HEK293T (cell line): ENCODE results near the gene DDX51.

Source experiments
- CTCF ChIA-PET: fragments of 350-600 bp; formaldehyde crosslinking; extraction: SDS; loops from one replicate; lab custom pipeline; 2021; ENCODE audit warnings: antibody characterized with exemption, inconsistent platforms; lab: Yijun Ruan, JAX
- POLR2A ChIA-PET: fragments of 350-600 bp; formaldehyde crosslinking; extraction: SDS; loops from one replicate; lab custom pipeline; 2020; ENCODE audit warnings: antibody characterized with exemption, inconsistent platforms; lab: Yijun Ruan, JAX
- DNase-seq: peaks from one replicate; pipeline ENCODE4 v3.0.0; 2012; ENCODE audit warnings: mixed read lengths; ENCODE audit errors: extremely low spot score
- ARNT ChIP-seq: fragments of 450-650 bp; IDR thresholded peaks from 2 replicates; pipeline ENCODE4 v1.6.1; 2017; ENCODE audit warnings: mild to moderate bottlenecking
- BHLHE40 ChIP-seq: fragments of 450-650 bp; IDR thresholded peaks from 2 replicates; pipeline ENCODE4 v1.6.1; 2016; ENCODE audit warnings: mild to moderate bottlenecking, moderate library complexity, borderline replicate concordance
- CTBP1 ChIP-seq: fragments of 450-650 bp; IDR thresholded peaks from 2 replicates; pipeline ENCODE4 v1.6.1; 2016; ENCODE audit warnings: borderline replicate concordance
- ELF4 ChIP-seq: fragments of 450-650 bp; IDR thresholded peaks from 2 replicates; pipeline ENCODE4 v1.6.1; 2017; ENCODE audit warnings: antibody characterized with exemption
- FOXA1 ChIP-seq: fragments of 450-650 bp; IDR thresholded peaks from 2 replicates; pipeline ENCODE4 v1.6.1; 2016; ENCODE audit warnings: mild to moderate bottlenecking
- FOXK2 ChIP-seq: fragments of 450-650 bp; IDR thresholded peaks from 2 replicates; pipeline ENCODE4 v1.6.1; 2016; ENCODE audit warnings: mild to moderate bottlenecking
- FOXM1 ChIP-seq: fragments of 450-650 bp; IDR thresholded peaks from 2 replicates; pipeline ENCODE4 v1.6.1; 2017; ENCODE audit warnings: mild to moderate bottlenecking, borderline replicate concordance
- HDGF ChIP-seq: fragments of 450-650 bp; IDR thresholded peaks from 2 replicates; pipeline ENCODE4 v1.6.1; 2017; ENCODE audit warnings: antibody characterized with exemption, borderline replicate concordance
- L3MBTL2 ChIP-seq: fragments of 450-650 bp; conservative IDR thresholded peaks from 2 replicates; pipeline ENCODE4 v1.6.1; 2016; ENCODE audit warnings: mild to moderate bottlenecking
- LEF1 ChIP-seq: fragments of 450-650 bp; IDR thresholded peaks from 2 replicates; pipeline ENCODE4 v1.6.1; 2017; ENCODE audit warnings: mild to moderate bottlenecking, borderline replicate concordance
- NFRKB ChIP-seq: fragments of 450-650 bp; IDR thresholded peaks from 2 replicates; pipeline ENCODE4 v1.6.1; 2016; ENCODE audit warnings: mild to moderate bottlenecking, moderate library complexity
- SP1 ChIP-seq: fragments of 450-650 bp; IDR thresholded peaks from 2 replicates; pipeline ENCODE4 v1.6.1; 2017
- SUZ12 ChIP-seq: fragments of 450-650 bp; IDR thresholded peaks from 2 replicates; pipeline ENCODE4 v1.6.1; 2016; ENCODE audit warnings: mild to moderate bottlenecking
- TARDBP ChIP-seq: fragments of 450-650 bp; IDR thresholded peaks from 2 replicates; pipeline ENCODE4 v1.6.1; 2016
- ZNF384 ChIP-seq: fragments of 450-650 bp; IDR thresholded peaks from 2 replicates; pipeline ENCODE4 v1.6.1; 2016
- TF ChIP-seq, protein P1 (sequence below): fragments of 450-650 bp; IDR thresholded peaks from 2 replicates; pipeline ENCODE4 v1.6.1; 2016

DDX51 gene

DNA sequence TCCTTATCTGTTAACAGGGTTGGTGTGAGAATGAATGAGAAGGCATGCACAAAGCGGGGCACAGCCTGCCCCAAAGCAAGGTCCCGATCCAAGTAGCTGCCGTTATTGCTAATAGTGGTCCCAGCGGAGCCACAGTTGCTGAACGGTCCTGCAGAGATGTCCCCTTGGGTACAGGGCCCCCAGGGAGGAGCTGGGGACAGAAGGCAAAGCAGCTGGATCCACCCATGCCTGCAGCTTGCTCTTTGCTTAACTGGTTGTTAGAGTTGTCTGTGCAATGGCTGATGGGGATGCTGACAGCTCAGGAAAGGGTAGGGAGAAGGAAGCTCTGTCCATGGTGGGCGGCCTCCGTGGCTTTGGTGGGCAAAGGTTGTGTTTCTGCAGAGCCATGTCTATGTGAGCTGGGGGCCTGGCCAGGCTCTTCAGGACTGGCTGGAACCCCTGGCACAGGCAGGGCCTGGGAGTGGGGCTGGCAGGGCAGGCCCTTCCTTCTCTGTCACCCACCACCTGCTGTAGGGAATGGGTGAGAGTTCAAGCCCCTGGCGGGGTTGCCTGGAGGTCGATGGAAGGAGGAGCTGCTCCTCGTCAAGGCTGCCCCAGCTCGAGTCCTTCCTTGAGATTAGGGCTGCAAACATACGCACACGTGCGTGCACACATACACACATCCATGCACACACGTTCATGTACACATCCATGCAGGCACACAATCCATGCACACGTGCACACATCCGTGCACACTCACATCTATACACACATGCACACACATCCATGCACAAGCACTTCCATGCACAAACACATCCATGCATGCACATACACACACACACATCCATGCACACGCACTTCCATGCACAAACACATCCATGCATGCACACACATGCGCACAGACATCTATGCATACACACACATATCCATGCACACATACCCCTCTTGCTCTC, 35.6 kb upstream of the DDX51 start:
- no peak for DNase-seq
- TF ChIP-seq NFRKB (no peak), FOXK2 (no peak), FOXM1 (no peak), BHLHE40 (no peak), L3MBTL2 (no peak), SP1 (no peak), ELF4 (no peak), ZNF384 (no peak), SUZ12 (no peak), HDGF (no peak), CTBP1 (no peak), TARDBP (no peak), ARNT (no peak), LEF1 (no peak), FOXA1 (no peak)
- TF ChIP-seq, protein P1, sequence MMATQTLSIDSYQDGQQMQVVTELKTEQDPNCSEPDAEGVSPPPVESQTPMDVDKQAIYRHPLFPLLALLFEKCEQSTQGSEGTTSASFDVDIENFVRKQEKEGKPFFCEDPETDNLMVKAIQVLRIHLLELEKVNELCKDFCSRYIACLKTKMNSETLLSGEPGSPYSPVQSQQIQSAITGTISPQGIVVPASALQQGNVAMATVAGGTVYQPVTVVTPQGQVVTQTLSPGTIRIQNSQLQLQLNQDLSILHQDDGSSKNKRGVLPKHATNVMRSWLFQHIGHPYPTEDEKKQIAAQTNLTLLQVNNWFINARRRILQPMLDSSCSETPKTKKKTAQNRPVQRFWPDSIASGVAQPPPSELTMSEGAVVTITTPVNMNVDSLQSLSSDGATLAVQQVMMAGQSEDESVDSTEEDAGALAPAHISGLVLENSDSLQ: no peak
- POLR2A ChIA-PET: interaction anchor here (1.0 kb wide), 1 partner anchor 10 kb away, joined by 3 read pairs; no protein-coding TSS in a partner anchor
- CTCF ChIA-PET: no interaction called here

DNA sequence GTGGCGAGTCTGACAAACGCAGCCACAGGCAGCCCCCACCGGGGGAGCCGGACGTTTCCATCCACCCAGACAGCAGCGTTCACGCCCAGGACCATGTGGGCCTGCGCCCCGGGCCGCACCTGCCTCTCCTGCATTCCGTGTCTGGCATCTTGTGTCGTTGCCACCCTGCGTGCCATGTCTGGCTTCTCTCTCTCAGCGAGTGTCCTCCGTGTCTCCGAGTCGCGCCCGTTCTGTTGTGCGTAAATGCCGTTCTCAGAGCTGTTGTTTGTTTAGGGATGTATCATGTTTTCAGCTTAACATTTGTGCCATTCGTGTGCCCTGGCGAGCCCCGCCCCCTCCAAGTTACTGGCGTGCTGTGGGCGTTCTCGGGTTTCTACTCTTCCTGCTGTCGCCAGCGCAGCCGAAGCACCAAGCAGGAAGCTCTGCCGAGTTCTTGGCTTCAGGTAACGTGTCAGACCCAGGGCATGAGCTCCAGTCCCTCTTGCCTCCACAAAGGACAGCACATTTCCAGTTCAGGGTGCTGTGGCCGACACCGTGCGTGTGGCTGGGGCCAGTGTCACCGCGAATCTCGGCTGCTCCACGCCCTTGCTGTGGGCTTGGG, 34.8 kb upstream of the DDX51 start:
- DNase-seq: no peak
- ChIA-PET CTCF (no interaction called here), POLR2A (interaction anchor here (1.0 kb wide), 1 partner anchor 11 kb away, joined by 3 read pairs; no protein-coding TSS in a partner anchor)
- TF ChIP-seq TARDBP: no peak
- TF ChIP-seq NFRKB: no peak
- TF ChIP-seq, protein P1: no peak
- no peak for TF ChIP-seq LEF1
- no peak for TF ChIP-seq ELF4
- TF ChIP-seq ARNT: no peak
- TF ChIP-seq SUZ12: no peak
- TF ChIP-seq FOXA1: no peak

DNA sequence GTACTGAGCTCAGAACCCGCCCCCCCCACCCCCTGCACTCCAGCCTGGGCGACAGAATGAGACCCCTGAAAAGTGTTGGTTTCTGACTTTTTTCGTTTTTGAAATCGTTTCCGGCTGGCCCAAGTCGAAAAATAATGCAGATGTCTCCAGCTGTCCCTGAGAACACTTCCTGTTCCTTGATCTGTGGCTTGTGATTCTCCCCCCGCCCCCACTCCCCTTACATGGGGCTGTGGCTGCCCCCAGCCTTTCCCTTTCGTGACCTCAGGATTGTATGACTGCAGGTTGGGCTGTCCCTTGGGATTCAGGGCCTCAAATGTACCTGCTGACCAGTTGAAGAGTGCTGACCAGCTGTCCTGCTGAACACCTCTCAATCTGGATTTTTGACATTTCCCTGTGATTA, 34.2 kb upstream of the DDX51 start:
- TF ChIP-seq NFRKB: no peak
- TF ChIP-seq FOXA1: no peak
- TF ChIP-seq SUZ12: no peak
- TF ChIP-seq, protein P1: no peak
- TF ChIP-seq ZNF384: no peak
- no peak for TF ChIP-seq BHLHE40
- TF ChIP-seq FOXM1: no peak
- TF ChIP-seq SP1: no peak
- no peak for TF ChIP-seq CTBP1
- TF ChIP-seq L3MBTL2: no peak
- TF ChIP-seq HDGF: no peak
- TF ChIP-seq LEF1: no peak
- no peak for TF ChIP-seq FOXK2
- no peak for TF ChIP-seq TARDBP
- TF ChIP-seq ARNT: no peak
- no peak for TF ChIP-seq ELF4
- no peak for DNase-seq
- CTCF ChIA-PET: no interaction called here
- POLR2A ChIA-PET: no interaction called here

DNA sequence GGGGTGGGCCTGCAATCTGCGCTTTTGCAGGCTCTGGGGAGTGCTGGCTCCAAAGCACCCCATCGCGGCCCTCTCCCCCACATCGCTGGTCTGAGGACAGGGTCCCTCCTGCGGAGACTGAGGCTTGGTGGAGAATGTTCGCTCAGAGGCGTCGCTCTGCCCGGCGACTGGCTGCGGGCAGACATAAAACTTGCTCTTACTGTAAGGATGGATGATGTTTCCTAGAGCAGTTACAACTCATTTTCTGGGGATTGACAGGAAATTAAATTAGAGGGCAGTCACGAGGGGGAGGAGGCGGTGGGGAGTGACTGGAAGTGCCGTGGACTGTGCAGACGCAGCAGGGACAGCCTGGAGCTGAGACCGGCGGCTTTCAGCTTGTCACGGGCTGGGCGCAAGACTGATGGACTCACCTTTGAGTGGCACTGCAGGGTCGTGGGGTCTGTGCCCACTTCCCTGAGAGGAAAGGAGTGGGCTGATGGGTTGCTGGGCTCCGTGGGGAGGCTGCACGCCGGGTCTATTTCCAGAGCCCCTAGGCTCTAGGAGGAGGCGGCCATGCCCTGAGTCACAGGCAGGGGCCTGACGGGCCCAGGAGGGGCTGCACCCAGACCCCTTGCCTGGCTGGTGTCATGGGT, 32.9 kb upstream of the DDX51 start:
- POLR2A ChIA-PET: no interaction called here
- DNase-seq: no peak
- TF ChIP-seq ELF4 (no peak), SP1 (no peak), L3MBTL2 (no peak), LEF1 (no peak), SUZ12 (no peak), HDGF (no peak), TARDBP (no peak), FOXM1 (no peak), ARNT (no peak), FOXA1 (no peak), NFRKB (no peak), FOXK2 (no peak), CTBP1 (no peak), ZNF384 (no peak), BHLHE40 (no peak)
- TF ChIP-seq, protein P1: no peak
- CTCF ChIA-PET: no interaction called here

DNA sequence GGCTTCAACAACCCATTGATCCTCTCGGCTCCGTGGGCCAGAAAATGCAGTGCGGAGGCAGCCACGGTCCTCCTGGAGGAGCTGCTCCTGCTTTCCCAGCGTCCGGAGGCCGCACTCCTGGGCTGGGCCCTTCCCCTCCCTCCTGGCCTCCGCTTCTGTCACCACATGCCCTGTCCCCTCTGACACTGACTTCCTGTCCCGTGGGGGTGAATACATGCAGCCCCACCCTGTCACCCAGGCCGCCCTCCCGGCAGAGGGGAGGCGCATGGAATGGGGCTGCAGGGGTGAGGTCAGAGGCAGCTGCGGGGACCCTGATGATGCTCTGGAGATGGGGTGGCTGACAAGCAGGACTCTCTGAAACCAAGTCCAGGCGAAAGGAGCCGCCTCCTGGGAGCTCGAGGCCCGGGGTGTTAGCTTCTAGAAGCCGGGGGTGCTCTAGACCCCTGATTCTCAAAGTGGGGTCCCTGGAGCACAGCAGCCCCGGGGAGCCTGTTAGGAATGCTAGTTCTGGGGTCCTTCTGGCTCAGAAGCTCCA, 32.3 kb upstream of the DDX51 start:
- DNase-seq: no peak
- CTCF ChIA-PET: no interaction called here
- POLR2A ChIA-PET: no interaction called here
- TF ChIP-seq SUZ12 (no peak), FOXA1 (no peak), BHLHE40 (no peak), ZNF384 (no peak), ARNT (no peak), L3MBTL2 (no peak), TARDBP (no peak), FOXM1 (no peak), SP1 (no peak), ELF4 (no peak), CTBP1 (no peak), LEF1 (no peak), NFRKB (no peak), HDGF (no peak), FOXK2 (no peak)
- TF ChIP-seq, protein P1: no peak
